Measurements from ENCODE around the gene ARHGAP21.

DNA sequence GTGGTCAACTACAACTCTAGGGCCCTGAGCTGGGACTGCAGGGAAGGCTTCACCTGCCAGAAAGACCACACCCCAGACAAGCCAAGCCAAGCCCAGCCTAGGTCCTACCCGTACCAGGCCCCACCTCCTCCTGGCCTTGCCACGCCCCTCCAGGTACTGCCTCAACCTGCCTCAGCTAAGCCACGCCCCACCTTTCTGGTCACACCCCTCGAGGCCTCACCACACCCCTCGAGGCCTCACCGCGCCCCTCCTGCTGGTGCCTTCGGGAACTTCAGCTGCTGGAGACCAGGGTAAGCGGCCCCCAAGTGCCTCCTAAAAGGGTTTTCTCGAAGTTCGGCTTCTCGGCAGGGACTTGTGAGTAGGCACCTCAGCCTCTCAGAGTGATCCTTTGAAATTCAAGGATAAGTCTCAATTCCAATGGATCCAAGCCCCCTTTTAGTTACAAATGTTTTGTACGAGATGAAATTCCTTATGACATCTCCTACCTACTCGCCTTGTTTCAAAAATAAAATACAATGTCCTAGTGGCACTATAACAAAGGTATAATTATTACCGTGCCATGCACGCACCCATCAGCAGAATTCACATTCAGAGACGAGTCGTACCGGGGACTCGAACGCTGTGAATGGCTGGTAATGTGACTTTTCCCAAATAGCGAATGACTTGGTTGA, 171.2 kb downstream of the ARHGAP21 start:
- TF ChIP-seq CTCF (IDR thresholded peaks at IDR 0.05; ENCODE audit: low read length) (peak; percentile 57), EZH2 (optimal IDR thresholded peaks at IDR 0.05; ENCODE audit: low read depth, low read length) (no peak), EZH2phosphoT487 (IDR thresholded peaks at IDR 0.05; ENCODE audit: low read length) (no peak)

All from MM.1S (cell line).